Lung (tissue), 12 donors: Measurements from ENCODE around the gene GFOD1. TPM values are rescaled to one million over a fixed set of nuclear protein-coding genes. Genes with fewer than 3 reads are reported as not detected.
"Not testable (repeated sequence)": the region's sequence is repeated elsewhere in the genome, so short reads cannot be mapped to it uniquely, and the experiment has no call there.

Experiments
- ATAC-seq: fragments of 200-7000 bp; cut with Tn5 transposase; one replicate; pipeline ENCODE4 v1.9.1; 2020; ENCODE audit warnings: moderate number of reproducible peaks; ENCODE audit not compliant: insufficient read depth, low FRiP score
- DNase-seq, 3 donors: peaks; one replicate each; pipeline ENCODE4 v3.0.0-alpha.2; 2013 to 2017
- H3K27ac ChIP-seq, 2 donors: one replicate each; pipeline ENCODE4 v1.5.1; 2013; ENCODE audit warnings: mild to moderate bottlenecking in 2 of 2, moderate library complexity in 2 of 2, control low read depth in 1 of 2, inconsistent platforms in 1 of 2, low read depth in 1 of 2, low read length in 1 of 2
- H3K27me3 ChIP-seq, 3 donors: one replicate each; pipeline ENCODE4 v1.5.1; 2013; ENCODE audit warnings: low read length in 2 of 3; ENCODE audit not compliant: control insufficient read depth in 3 of 3, insufficient read depth in 3 of 3
- H3K36me3 ChIP-seq, 4 donors: one replicate each; pipeline ENCODE4 v1.5.1; 2013; ENCODE audit warnings: low read length in 4 of 4, mild to moderate bottlenecking in 1 of 4, moderate library complexity in 1 of 4; ENCODE audit not compliant: control insufficient read depth in 4 of 4, insufficient read depth in 4 of 4
- H3K4me1 ChIP-seq, 5 donors: one replicate each; pipeline ENCODE4 v1.5.1; 2013; ENCODE audit warnings: low read length in 5 of 5, mild to moderate bottlenecking in 2 of 5, moderate library complexity in 1 of 5; ENCODE audit not compliant: control insufficient read depth in 5 of 5, insufficient read depth in 5 of 5
- H3K4me3 ChIP-seq: one replicate; pipeline ENCODE4 v1.5.1; 2013; ENCODE audit warnings: mild to moderate bottlenecking, control low read depth, moderate library complexity
- H3K9ac ChIP-seq, 2 donors: one replicate each; pipeline ENCODE4 v1.5.1; 2013; ENCODE audit warnings: low read length in 2 of 2, control low read depth in 1 of 2; ENCODE audit not compliant: insufficient read depth in 1 of 2
- H3K9me3 ChIP-seq, 4 donors: one replicate each; pipeline ENCODE4 v1.5.1; 2013; ENCODE audit warnings: low read length in 3 of 4, mild to moderate bottlenecking in 1 of 4, moderate library complexity in 1 of 4; ENCODE audit not compliant: control insufficient read depth in 4 of 4, insufficient read depth in 3 of 4
- CTCF ChIP-seq: IDR thresholded peaks from 2 replicates; pipeline ENCODE4 v1.5.1; 2012; ENCODE audit warnings: mild to moderate bottlenecking; ENCODE audit errors: control extremely low read depth, extremely low read depth
- WGBS, 2 donors: extraction: QIAGEN DNeasy Blood & Tissue Kit; methylation state at CpG; one replicate each; pipeline ENCODE4 v1.1.7; 2013; 5-methylcytosine and 5-hydroxymethylcytosine counted together
- polyA plus RNA-seq, 2 donors: library from polyadenylated mRNA; stranded (reverse); fragments of 200-250 nt; gene quantifications; one replicate each; pipeline ENCODE4 v1.2.1, GENCODE V29; 2013
- total RNA-seq, 2 donors: library from RNA; depleted of rRNA in 1 of 2; stranded (reverse); fragments of >200 nt in 1 of 2; gene quantifications; one replicate each; pipeline ENCODE4 v1.2.1, GENCODE V29; 2014 to 2021
- donor health status: control.
- donor health status: control.
- donor health status: Bipolar disorder and iron deficiency.
- donor health status: healthy.
- donor health status: DM: yes; HTN: yes; CAD: no.

Gene GFOD1
- total and polyA plus RNA-seq, 4 donors: 4.0 to 22.8 (median 7.9) TPM

- H3K27ac ChIP-seq: no peak overlapping the region
- TF ChIP-seq CTCF: no peak
- H3K9me3 ChIP-seq: no peaks in the 10 kb centered on the region
- H3K9ac ChIP-seq: no peak overlapping the region
- H3K27me3 ChIP-seq: no peaks in the 10 kb centered on the region
- no peak for ATAC-seq
- no peak overlapping the region for H3K4me3 ChIP-seq
- 83 to 85% methylated on average over 16 of the region's 16 CpGs for WGBS, 2 donors
- H3K4me1 ChIP-seq: peaks cover 0 to 23% (median 0%) of the 10 kb centered on the region in 5 donors
- no peak for DNase-seq
- H3K36me3 ChIP-seq: no peaks in the 10 kb centered on the region
Observed at GRCh38 chr6:13513626-13514502, 26.5 kb upstream of the GFOD1 start.

DNA sequence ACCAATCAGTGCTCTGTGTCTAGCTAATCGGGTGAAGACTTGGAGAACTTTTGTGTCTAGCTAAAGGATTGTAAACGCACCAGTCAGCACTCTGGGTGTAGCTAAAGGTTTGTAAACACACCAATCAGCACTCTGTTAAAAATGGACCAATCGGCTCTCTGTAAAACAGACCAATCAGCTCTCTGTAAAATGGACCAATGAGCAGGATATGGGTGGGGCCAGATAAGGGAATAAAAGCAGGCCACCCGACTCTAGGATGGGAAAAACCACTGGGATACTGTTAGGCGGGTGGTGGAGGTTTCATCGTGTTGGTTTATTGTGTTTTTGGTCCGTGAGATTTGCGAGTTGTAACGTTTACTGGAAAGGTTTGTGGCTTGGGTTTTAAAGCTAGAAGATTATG, 25.5 kb upstream of the GFOD1 start:
- DNase-seq (no peak), ATAC-seq (no peak)
- Histone ChIP-seq H3K9ac (no peak overlapping the region), H3K9me3 (no peaks in the 10 kb centered on the region), H3K4me3 (no peak overlapping the region), H3K4me1 (peaks cover 0 to 25% (median 4%) of the 10 kb centered on the region in 5 donors), H3K27ac (no peak overlapping the region), H3K27me3 (no peaks in the 10 kb centered on the region), H3K36me3 (no peaks in the 10 kb centered on the region)
- WGBS, 2 donors: 96 to 99% methylated on average over 9 of the region's 9 CpGs
- TF ChIP-seq CTCF: no peak

GRCh38 chr6:13511913-13512717, 24.7 kb upstream of the GFOD1 start:
- no peak overlapping the region for H3K4me3 ChIP-seq
- no peaks in the 10 kb centered on the region for H3K27me3 ChIP-seq
- H3K27ac ChIP-seq: no peak overlapping the region
- H3K9me3 ChIP-seq: no peaks in the 10 kb centered on the region
- peaks cover 0 to 25% (median 4%) of the 10 kb centered on the region in 5 donors for H3K4me1 ChIP-seq
- DNase-seq (peak; percentile 74 to 90 (median 83)), ATAC-seq (no peak)
- H3K36me3 ChIP-seq: no peaks in the 10 kb centered on the region
- H3K9ac ChIP-seq: no peak overlapping the region
- TF ChIP-seq CTCF: no peak
- 86 to 90% methylated on average over 33 of the region's 33 CpGs for WGBS, 2 donors

DNA sequence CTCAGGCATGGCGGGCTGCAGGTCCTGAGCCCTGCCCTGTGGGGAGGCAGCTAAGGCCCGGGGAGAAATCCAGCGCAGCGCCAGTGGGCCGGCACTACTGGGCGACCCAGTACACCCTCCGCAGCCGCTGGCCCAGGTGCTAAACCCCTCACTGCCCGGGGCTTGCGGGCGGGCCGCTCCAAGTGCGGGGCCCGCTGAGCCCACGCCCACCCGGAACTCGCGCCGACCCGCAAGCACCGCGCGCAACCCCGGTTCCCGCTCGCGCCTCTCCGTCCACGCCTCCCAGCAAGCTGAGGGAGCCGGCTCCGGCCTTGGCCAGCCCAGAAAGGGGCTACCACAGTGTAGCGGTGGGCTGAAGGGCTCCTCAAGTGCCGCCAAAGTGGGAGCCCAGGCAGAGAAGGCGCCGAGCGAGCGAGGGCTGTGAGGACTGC, 23.8 kb upstream of the GFOD1 start:
- H3K27ac ChIP-seq, H3K4me3 ChIP-seq, ATAC-seq, H3K27me3 ChIP-seq, H3K9me3 ChIP-seq, H3K36me3 ChIP-seq, H3K9ac ChIP-seq, DNase-seq: not testable (repeated sequence)
- H3K4me1 ChIP-seq: peaks cover 0 to 25% (median 4%) of the 10 kb centered on the region in 5 donors
- WGBS, 2 donors: 93 to 96% methylated on average over 36 to 37 of the region's 37 CpGs

DNA sequence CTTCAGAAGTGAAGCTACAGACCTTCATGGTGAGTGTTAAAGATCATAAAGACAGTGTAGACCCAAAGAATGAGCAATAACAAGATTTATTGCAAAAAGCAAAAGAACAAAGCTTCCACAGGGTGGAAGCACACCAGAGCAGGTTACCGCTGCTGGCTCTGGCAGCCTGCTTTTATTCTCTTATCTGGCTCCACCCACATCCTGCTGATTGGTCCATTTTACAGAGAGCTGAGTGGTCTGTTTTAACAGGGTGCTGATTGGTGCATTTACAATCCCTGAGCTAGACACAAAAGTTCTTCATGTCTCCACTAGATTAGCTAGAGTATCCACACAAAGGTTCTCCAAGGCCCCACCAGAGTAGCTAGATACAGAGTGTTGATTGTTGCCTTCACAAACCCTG, 23.0 kb upstream of the GFOD1 start:
- H3K9me3 ChIP-seq, H3K4me3 ChIP-seq, H3K9ac ChIP-seq, H3K27me3 ChIP-seq, H3K27ac ChIP-seq, ATAC-seq, H3K36me3 ChIP-seq, DNase-seq: not testable (repeated sequence)
- peaks cover 0 to 25% (median 4%) of the 10 kb centered on the region in 5 donors for H3K4me1 ChIP-seq
- WGBS, 2 donors: 98 to 100% methylated on average over 1 of the region's 1 CpG
